ENCODE data around the gene CHD9NB.

The CHD9NB gene

GRCh38 chr16:52993179-52993578, 59.5 kb downstream of the CHD9NB start:
- DNase-seq (ENCODE audit: low read depth): no peak
- TF ChIP-seq CTCF (conservative IDR thresholded peaks at IDR 0.05; ENCODE audit: low read length): no peak
- H3K4me3 ChIP-seq (ENCODE audit: low read length): no peak overlapping the region

GRCh38 chr16:52991572-52991971, 61.1 kb downstream of the CHD9NB start:
- H3K4me3 ChIP-seq (ENCODE audit: low read length): no peak overlapping the region
- DNase-seq (ENCODE audit: low read depth): no peak
- no peak for TF ChIP-seq CTCF (conservative IDR thresholded peaks at IDR 0.05; ENCODE audit: low read length)

All from AG10803 (cell line).